Panc1 (cell line): Measurements from ENCODE around the gene IL34.

ENCODE experiments used
- CTCF ChIP-seq: fragments of 450-650 bp; IDR thresholded peaks from 2 replicates; pipeline ENCODE4 v1.5.1; 2017; ENCODE audit warnings: mild to moderate bottlenecking
- POLR2AphosphoS5 ChIP-seq: IDR thresholded peaks from 2 replicates; pipeline ENCODE4 v1.6.1; 2012; ENCODE audit warnings: mild to moderate bottlenecking, low read depth, low read length, moderate library complexity
- REST ChIP-seq, 2 experiments: IDR thresholded peaks; 2 replicates each; pipeline ENCODE4 v1.6.1; 2011 to 2012; ENCODE audit warnings: low read depth in 2 of 2, control low read depth in 1 of 2, low read length in 1 of 2, mild to moderate bottlenecking in 1 of 2, moderate library complexity in 1 of 2; ENCODE audit not compliant: insufficient read depth in 1 of 2
- SIN3A ChIP-seq: IDR thresholded peaks from 2 replicates; pipeline ENCODE4 v1.6.1; 2012; ENCODE audit warnings: low read depth, mild to moderate bottlenecking, low read length, moderate library complexity, borderline replicate concordance; ENCODE audit not compliant: insufficient read depth
- TCF7L2 ChIP-seq: IDR thresholded peaks from 2 replicates; pipeline ENCODE4 v1.6.1; 2011; ENCODE audit warnings: mild to moderate bottlenecking, low read depth, low read length, inconsistent platforms

GRCh38 chr16:70678898-70679670, 32.7 kb downstream of the IL34 start:
- TF ChIP-seq CTCF, result no peak
- TF ChIP-seq REST (IDR thresholded peaks at IDR 0.05; ENCODE audit: insufficient read depth in 1 of 2, low read depth in 2 of 2, low read length in 1 of 2), result no peak
- TF ChIP-seq POLR2AphosphoS5, result no peak
- no peak for TF ChIP-seq SIN3A
- no peak for TF ChIP-seq TCF7L2
